ENCODE results near the gene PLCH1.

The PLCH1 gene

GRCh38 chr3:155682426-155683343, 62.2 kb downstream of the PLCH1 start:
- DNase-seq: no peak

GRCh38 chr3:155676252-155676981, 68.5 kb downstream of the PLCH1 start:
- no peak for DNase-seq

DNA sequence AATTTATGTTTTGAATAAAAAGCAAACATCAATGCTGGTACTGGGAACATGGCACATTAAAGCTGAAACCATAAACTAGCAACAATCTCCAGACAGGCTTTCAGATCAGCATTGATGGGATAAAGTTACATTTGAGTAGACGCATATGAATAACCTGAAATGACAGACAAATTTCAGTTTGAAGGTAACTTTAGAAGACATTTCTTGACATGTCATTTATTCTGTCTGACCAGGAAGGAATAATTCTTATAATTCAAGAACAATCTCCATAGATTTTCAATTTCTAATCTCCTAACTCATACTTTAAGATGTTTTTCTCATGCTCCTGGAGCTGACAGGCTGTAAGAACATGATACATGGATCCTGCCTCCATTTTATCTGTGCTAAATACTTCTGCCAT, 69.8 kb downstream of the PLCH1 start:
- no peak for DNase-seq

- no peak for DNase-seq
Measured at GRCh38 chr3:155673421-155673820, 71.5 kb downstream of the PLCH1 start.

- no peak for DNase-seq
Measured at GRCh38 chr3:155670335-155670734, 74.5 kb downstream of the PLCH1 start.

- DNase-seq: no peak
Measured at GRCh38 chr3:155667988-155668387, 76.9 kb downstream of the PLCH1 start.

DNA sequence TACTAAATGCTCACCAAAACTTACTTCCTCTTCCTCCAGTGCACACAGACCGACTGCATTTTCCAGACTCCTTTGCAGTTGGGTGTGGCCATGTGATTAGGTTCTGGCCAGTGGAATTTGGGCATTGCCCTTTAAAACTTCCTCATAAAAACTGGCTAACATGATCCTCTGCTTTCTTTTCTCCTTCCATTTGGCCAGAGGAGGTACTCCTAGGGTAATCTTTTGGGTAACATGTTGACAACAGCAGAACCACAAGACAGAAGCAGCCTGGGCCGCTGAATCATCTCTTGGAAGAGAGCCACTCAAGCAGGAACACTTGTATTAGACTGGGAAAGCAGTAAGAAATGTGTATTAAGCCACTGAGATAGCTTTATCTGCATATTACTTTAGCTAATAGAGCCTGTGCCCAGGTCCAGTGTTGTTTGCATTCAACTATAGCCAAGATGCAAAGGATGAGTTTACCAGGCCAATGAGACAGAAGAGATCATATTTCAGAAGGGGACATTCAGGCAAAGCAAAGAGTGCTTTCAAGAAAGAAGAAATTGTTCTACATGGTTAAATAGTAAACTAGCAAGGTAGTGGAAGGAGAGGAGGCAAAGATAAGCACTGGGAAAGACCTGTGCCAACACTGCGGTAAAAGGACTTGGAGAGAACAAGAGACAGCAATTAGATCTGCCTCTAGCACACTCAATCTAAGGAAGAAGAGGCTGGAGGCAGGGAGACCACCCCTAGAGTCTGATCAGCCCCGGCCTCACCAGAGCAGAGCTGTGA, 79.8 kb downstream of the PLCH1 start:
- DNase-seq: no peak

- DNase-seq: no peak
Measured at GRCh38 chr3:155663467-155664212, 81.2 kb downstream of the PLCH1 start.

- DNase-seq: no peak
Measured at GRCh38 chr3:155661760-155662159, 83.1 kb downstream of the PLCH1 start.

- no peak for DNase-seq
Measured at GRCh38 chr3:155661042-155661441, 83.8 kb downstream of the PLCH1 start.

GRCh38 chr3:155658671-155659261, 86.1 kb downstream of the PLCH1 start:
- DNase-seq: no peak

DNA sequence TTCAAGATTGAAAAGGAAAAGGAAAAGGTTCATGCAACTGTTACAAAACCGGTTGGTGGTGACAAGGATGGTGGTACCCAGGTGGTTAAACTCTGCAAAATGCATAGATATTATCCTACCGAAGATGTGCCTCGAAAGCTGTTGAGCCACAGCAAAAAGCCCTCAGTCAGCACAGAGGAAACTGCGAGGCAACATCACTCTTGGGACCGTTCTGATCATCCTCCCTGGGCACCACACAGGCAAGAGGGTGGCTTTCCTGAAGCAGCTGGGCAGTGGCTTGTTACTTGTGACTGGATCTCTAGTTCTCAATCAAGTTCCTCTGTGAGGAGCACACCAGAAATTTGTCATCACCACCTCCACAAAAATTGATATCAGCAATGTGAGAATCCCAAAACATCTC, 86.9 kb downstream of the PLCH1 start:
- no peak for DNase-seq

- DNase-seq: no peak
Measured at GRCh38 chr3:155657161-155657560, 87.7 kb downstream of the PLCH1 start.

DNA sequence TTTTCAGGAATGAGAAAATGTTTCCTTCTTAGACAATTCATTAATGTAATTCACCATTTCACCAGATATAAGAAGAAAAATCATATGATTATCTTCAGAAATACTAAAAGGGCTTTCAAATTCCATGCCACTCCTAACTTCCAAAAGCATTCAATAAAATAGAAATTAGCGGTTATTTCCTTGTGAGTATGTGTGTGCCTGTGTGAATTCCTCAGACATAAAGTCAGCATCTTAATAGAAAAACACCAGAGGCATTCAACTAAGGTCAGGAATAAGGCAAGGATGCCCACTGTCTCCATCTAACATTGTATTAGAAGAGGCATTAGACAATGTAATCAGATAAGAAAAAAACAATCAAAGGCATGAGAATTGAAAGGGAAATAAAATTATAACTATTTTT, 88.4 kb downstream of the PLCH1 start:
- DNase-seq: no peak

DNA sequence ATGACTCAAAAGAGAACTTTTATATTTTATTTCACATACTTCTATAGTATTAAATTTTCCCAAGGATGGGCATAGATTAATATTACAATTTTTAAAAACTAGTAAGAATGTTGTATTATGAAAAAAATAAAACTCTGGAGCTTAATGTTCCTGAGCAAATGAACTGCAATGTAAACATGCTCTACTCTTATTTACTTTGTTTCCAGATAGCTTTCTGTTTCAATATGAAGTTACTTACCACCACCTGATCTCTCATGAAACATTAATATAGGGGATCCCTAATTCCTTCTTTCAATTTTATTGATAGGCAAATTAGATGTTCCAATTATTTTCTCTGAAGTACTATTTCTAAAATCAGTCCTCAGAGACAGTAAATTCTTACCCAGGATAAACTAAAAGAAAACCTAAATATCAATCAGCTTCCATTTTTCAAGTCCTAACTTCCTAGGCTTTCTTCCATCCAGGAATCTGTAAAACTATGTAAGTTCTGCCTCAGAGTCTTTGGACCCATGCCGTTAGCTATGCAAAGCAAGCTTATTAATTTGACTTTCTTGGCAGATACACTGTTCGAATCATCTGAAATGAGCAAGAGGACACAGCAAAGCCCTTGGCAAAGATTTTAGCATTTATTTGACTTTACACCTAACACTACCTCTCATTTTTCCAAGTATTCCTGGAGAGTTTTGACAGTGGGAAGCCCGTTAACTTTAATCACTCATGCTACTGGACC, 93.2 kb downstream of the PLCH1 start:
- no peak for DNase-seq

DNA sequence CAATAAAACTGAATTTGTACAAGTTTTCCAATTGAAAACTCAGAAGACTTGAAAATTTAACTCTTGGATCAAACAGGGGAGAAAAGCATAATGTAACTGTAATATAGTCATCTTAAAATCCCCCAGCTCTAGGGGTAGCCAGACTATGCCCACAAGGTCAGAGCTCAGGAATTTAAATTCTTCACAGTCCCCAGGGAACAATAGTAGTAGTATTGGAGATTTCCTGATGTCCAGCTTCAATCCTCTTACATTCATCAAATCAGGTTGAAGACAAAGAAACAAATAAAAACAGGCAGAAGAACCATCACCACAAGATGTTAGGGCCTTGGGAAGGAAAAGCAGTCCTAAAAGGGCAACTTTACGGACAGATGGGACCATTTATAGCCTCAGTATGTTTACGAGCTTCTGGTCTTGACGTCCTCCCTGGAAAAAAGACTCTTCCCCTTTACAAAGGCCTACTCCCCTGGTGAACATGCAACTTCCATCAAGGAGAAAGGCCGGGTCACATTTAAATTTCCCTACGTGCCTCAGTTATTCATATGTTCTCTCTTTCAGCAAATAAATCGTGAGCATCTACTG, 96.8 kb downstream of the PLCH1 start:
- DNase-seq: no peak

GRCh38 chr3:155647206-155647605, 97.7 kb downstream of the PLCH1 start:
- DNase-seq: no peak

GRCh38 chr3:155646669-155647068, 98.2 kb downstream of the PLCH1 start:
- no peak for DNase-seq

DNA sequence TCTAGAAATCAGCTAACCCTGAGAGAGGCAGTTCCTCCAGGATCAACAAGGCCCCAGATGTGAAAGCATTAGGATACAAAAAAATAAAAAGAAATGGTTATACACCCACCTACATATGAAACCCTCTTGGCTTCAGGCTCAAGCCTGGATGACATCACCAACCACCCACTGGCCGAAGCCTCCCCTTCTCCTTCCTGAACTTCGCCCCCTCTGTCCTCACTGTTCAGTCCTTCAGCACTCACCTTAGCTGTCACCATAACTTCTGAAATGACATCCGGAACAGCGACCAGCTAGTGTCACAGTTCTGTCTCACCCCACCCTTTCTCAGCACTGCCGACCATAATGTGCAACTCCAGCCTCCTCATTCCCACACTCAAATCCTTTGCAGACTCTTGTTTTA, 98.7 kb downstream of the PLCH1 start:
- DNase-seq: no peak

DNA sequence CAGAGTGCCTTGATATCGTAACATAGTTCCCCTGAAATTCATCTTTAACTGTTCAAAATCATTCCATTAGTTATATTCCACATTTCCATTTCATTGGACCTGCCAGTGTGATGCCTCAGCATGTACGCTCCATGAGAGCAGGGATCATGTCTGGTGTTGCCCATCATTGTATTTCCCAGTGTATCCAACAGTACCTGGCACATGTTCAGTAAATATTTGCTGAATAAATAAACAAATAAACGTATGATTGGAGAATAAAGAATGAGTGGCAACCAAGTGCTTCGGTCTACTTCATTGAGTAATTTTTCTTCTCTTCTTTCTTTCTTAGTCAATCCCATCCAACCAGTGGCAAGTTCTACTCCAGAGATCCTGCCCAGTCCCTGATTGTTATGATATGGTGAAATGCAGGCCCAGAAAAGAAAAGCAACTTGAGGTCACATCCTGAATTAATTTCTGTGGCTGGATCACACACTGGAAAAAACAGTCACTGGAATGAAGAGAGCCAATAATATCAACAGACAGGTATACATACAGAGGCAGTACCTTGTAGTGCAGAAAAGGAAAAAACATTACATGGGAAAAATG, 101.2 kb downstream of the PLCH1 start:
- no peak for DNase-seq

GRCh38 chr3:155641956-155642355, 102.9 kb downstream of the PLCH1 start:
- DNase-seq: no peak
